ENCODE results near the gene VAC14. TPM values are rescaled to one million over a fixed set of nuclear protein-coding genes. Genes with fewer than 3 reads are reported as not detected.

The VAC14 gene
- total and polyA plus RNA-seq, 2 of the 8 experiments (the other 6 are each of a cell fraction or from before 2014, with no cell fraction given) = 56.0 to 108 TPM

DNA sequence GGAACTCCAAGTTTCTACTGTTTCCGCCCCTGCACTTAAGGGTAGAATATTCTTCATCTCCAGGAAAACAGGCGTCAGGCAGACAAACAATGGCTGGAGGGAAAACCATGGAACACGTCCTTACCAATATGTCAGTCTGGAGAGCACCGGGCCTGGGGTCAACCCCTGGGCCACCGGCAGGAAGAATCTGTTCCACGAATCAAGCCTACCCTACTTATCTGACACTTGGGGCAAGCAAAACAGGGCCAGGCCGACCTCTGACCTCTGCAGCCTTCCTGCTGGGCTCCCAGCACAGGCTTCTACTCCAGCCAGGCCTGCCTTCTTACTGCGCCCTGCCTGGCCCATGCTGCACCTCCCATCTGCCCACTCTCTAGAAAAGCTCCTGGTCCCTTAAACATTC is 10.1 kb downstream of the VAC14 start:
- H2BK12ac ChIP-seq (ENCODE audit: low read depth, low read length) = no peak overlapping the region
- POLR2A ChIA-PET (ENCODE audit: partially characterized antibody) = interaction anchor here (1.6 to 2.1 kb wide), 2 partner anchors 9 to 11 kb away, joined by 6 to 19 read pairs; partner anchors contain the start of gene VAC14
- H3K9ac ChIP-seq (replicated peaks in 1 of 4; ENCODE audit: extremely low read depth in 1 of 4, low read depth in 3 of 4, low read length in 3 of 4) = no peak overlapping the region
- TF ChIP-seq RBBP5 (IDR thresholded peaks at IDR 0.05; ENCODE audit: borderline replicate concordance, low read depth, low read length) (no peak), BCL11A (IDR thresholded peaks at IDR 0.05; ENCODE audit: low read depth in 2 of 2, low read length in 2 of 2) (no peak), MAFK (IDR thresholded peaks at IDR 0.05; ENCODE audit: low read depth, low read length) (no peak)
- TF ChIP-seq, protein P1, sequence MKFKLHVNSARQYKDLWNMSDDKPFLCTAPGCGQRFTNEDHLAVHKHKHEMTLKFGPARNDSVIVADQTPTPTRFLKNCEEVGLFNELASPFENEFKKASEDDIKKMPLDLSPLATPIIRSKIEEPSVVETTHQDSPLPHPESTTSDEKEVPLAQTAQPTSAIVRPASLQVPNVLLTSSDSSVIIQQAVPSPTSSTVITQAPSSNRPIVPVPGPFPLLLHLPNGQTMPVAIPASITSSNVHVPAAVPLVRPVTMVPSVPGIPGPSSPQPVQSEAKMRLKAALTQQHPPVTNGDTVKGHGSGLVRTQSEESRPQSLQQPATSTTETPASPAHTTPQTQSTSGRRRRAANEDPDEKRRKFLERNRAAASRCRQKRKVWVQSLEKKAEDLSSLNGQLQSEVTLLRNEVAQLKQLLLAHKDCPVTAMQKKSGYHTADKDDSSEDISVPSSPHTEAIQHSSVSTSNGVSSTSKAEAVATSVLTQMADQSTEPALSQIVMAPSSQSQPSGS (IDR thresholded peaks at IDR 0.05; ENCODE audit: low read length) = no peak
- H2BK20ac ChIP-seq (ENCODE audit: low read length) = no peak overlapping the region
- H3K56ac ChIP-seq (replicated peaks; ENCODE audit: insufficient read length, low read depth, low read length) = no peak overlapping the region
- H3K23me2 ChIP-seq (ENCODE audit: low read depth, low read length) = no peaks in the 10 kb centered on the region
- no peak overlapping the region for H2AK5ac ChIP-seq (ENCODE audit: low read depth, low read length)
- H3K79me2 ChIP-seq (ENCODE audit: control insufficient read depth in 1 of 2, insufficient read depth in 2 of 2, low read length in 2 of 2) = peaks cover 5 to 62% of the 10 kb centered on the region in 2 experiments
- H2BK5ac ChIP-seq (ENCODE audit: low read depth, low read length) = no peak overlapping the region
- H4K8ac ChIP-seq (ENCODE audit: extremely low read depth, insufficient read depth, low read length) = no peak overlapping the region
- peaks cover 18% of the 10 kb centered on the region for H3K79me1 ChIP-seq (ENCODE audit: low read depth, low read length)
- no peak overlapping the region for H2BK120ac ChIP-seq (replicated peaks; ENCODE audit: low read depth, low read length)
- no peak for FAIRE-seq
- H3K27me3 ChIP-seq (replicated peaks in 1 of 4; ENCODE audit: control insufficient read depth in 3 of 4, extremely low read depth in 1 of 4, insufficient read depth in 3 of 4, low read length in 3 of 4) = no peaks in the 10 kb centered on the region
- H3K4me2 ChIP-seq (ENCODE audit: insufficient read depth in 1 of 2, low read depth in 2 of 2, low read length in 2 of 2) = no peak overlapping the region
- no peak overlapping the region for H4K91ac ChIP-seq (replicated peaks; ENCODE audit: insufficient read length, low read length)
- no peak overlapping the region for H3K18ac ChIP-seq (ENCODE audit: extremely low read depth, low read length)
- no peak overlapping the region for H2AFZ ChIP-seq (ENCODE audit: low read length)
- no peak overlapping the region for H4K5ac ChIP-seq (ENCODE audit: insufficient read length, low read depth, low read length)
- H3K4me1 ChIP-seq (replicated peaks in 1 of 4; ENCODE audit: control insufficient read depth in 3 of 4, insufficient read depth in 4 of 4, low read length in 3 of 4) = peaks cover 0 to 2% (median 0%) of the 10 kb centered on the region in 4 experiments; a peak in 3 of 7 replicates
- H3K14ac ChIP-seq (ENCODE audit: insufficient read length) = no peak overlapping the region
- no peak overlapping the region for H2BK15ac ChIP-seq (ENCODE audit: low read length)
- H3K9me3 ChIP-seq (ENCODE audit: insufficient read depth in 2 of 2, low read depth in 1 of 2, low read length in 1 of 2) = no peaks in the 10 kb centered on the region
- H3K23ac ChIP-seq (ENCODE audit: insufficient read length) = no peak overlapping the region
- CTCF ChIA-PET (ENCODE audit: partially characterized antibody) = interaction anchor here (1.2 to 3.4 kb wide), 2 partner anchors 20 to 577 kb away, joined by 3 to 19 read pairs; no protein-coding TSS in a partner anchor
- no peak overlapping the region for H3K4me3 ChIP-seq (ENCODE audit: extremely low read depth in 1 of 4, insufficient read depth in 2 of 4, low read depth in 3 of 4, low read length in 4 of 4)
- DNase-seq (ENCODE audit: low read depth in 1 of 2, low spot score in 2 of 2) = no peak
- peaks cover 25 to 43% of the 10 kb centered on the region in 2 experiments for H4K20me1 ChIP-seq (replicated peaks in 1 of 2; ENCODE audit: control insufficient read depth in 1 of 2, insufficient read depth in 2 of 2, low read length in 2 of 2)
- no peak overlapping the region for H3K4ac ChIP-seq (replicated peaks; ENCODE audit: insufficient read length, low read depth, low read length)
- 81% methylated on average over 8 of the region's 8 CpGs; no CpG with 5 or more reads in 1 of the 2 experiments for WGBS, 2 experiments (ENCODE audit: extremely low coverage in 1 of 2, insufficient coverage in 1 of 2, insufficient read length in 1 of 2, insufficient replicate concordance in 2 of 2, low coverage in 1 of 2, low lambda C conversion rate in 2 of 2, missing lambda C conversion rate in 1 of 2)
- H3K27ac ChIP-seq (ENCODE audit: low read depth, low read length) = no peak overlapping the region
- peaks cover 0 to 5% (median 0%) of the 10 kb centered on the region in 4 experiments; a peak in 2 of 8 replicates for H3K36me3 ChIP-seq (ENCODE audit: control insufficient read depth in 2 of 4, insufficient read depth in 4 of 4, low read length in 3 of 4)
